Effector memory CD4-positive, alpha-beta T cell (primary cell): ENCODE measurements around the gene SORCS2.

Source experiments
- DNase-seq, 3 donors: peaks; one replicate each; pipeline ENCODE4 v3.0.0-alpha.2; 2020
- H3K27ac ChIP-seq: 2 replicates; pipeline ENCODE4 v1.7.0; 2013; ENCODE audit warnings: mild to moderate bottlenecking, low read length, moderate library complexity; ENCODE audit not compliant: insufficient read depth, poor library complexity, severe bottlenecking
- H3K27me3 ChIP-seq: replicated peaks from 2 replicates; pipeline ENCODE4 v1.7.0; 2013; ENCODE audit warnings: mild to moderate bottlenecking, low read length; ENCODE audit not compliant: insufficient read depth, control insufficient read depth, poor library complexity, severe bottlenecking
- H3K36me3 ChIP-seq: 2 replicates; pipeline ENCODE4 v1.7.0; 2013; ENCODE audit warnings: mild to moderate bottlenecking, low read length, moderate library complexity; ENCODE audit not compliant: control insufficient read depth, insufficient read depth
- H3K4me1 ChIP-seq: 2 replicates; pipeline ENCODE4 v1.7.0; 2013; ENCODE audit warnings: low read length, mild to moderate bottlenecking; ENCODE audit not compliant: control insufficient read depth, insufficient read depth, poor library complexity, severe bottlenecking
- H3K4me3 ChIP-seq: 2 replicates; pipeline ENCODE4 v1.7.0; 2013; ENCODE audit warnings: low read length, low read depth, mild to moderate bottlenecking; ENCODE audit not compliant: insufficient read depth, poor library complexity, severe bottlenecking
- H3K9me3 ChIP-seq: 2 replicates; pipeline ENCODE4 v1.7.0; 2013; ENCODE audit warnings: mild to moderate bottlenecking, low read length, moderate library complexity; ENCODE audit not compliant: control insufficient read depth

Gene SORCS2

DNA sequence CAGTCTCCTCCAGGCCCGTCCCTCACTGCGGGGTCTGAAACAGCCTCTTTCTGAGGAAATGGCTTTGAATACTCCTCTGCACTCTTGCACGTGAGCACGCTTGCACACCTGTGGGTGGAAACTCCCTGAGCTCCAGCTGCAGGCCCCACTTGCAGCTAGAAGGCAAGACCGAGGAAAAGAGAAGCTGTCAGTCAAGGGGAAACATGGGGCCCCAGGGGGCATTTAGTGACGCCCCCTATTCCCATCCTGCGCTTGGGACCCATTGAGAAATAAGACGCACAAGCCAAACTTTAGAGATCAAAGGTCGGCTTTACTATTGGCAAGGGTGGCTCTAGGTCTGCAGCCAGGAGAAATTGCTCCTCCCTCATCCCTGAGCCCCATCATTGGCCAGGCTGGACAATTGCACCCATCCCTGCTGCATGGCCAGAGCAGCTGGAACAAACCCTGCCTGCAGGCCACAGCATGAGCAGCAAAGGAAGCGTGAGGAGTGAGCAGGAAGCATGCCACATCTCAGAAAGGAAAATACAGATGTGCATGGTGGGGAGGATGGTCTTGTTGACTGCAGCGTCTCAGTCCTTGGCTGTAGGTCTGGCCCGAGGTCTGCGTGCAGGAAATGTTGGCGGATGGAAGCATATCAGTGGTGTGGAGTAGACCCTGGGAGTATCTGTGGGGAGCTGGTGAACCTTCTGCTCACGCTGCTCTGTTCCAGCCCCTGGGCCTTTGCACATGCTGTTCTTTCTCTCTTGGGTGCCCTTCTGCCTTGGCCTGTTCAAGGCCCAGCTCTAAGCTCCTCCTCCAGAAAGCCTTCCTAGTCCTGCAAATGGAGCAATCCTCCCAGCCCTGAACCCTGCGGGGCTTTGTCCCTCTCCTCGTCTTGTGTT lies 148.5 kb downstream of the SORCS2 start:
- Histone ChIP-seq H3K9me3 (no peaks in the 10 kb centered on the region), H3K36me3 (no peaks in the 10 kb centered on the region), H3K4me3 (no peak overlapping the region), H3K27me3 (no peaks in the 10 kb centered on the region), H3K4me1 (no peaks in the 10 kb centered on the region), H3K27ac (no peak overlapping the region)
- DNase-seq, result no peak

GRCh38 chr4:7341491-7342222 lies 149.3 kb downstream of the SORCS2 start:
- no peaks in the 10 kb centered on the region for H3K9me3 ChIP-seq

DNA sequence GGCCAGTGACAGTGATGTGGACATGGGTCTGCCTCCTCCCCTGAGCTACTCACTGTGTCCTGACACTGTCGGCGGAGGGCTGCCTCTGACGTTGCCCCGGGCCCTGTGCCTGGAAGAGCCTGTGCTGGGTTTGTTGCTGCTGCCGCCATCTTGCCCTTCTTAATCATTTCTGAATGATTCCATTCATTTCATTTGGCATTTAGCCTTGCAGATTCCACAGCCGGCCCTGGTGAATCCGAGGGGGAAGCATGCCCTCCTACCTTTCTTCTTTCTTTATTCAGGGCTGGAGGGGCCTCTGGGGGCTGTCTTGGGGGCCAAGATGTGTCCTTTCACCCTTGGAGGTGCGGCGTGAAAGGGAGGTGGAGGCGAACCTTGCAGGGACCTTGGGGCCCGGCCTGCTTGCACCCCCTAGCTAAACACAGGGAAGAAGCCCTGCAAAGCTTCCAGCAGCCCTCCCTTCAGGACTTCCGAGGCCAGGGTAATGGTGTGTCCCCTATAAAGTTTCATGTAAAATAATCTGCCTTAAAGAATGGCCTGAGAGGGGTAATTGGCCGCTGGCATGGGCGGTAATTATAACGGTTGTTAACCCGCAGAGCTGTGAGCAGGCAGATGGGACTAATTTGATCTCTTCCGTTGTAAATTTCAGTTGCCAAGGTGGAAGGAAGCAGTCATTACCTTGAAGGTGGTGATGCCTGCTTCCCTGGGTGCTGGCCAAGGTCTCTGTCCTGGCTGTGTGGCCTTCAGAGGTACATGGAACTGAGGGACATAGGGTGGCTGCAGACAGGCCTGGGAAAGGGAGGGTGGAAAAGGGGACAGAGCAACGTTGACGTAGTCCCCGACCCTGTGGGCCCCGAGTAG lies 150.1 kb downstream of the SORCS2 start:
- Histone ChIP-seq H3K27ac (no peak overlapping the region), H3K4me1 (no peaks in the 10 kb centered on the region), H3K9me3 (no peaks in the 10 kb centered on the region), H3K4me3 (no peak overlapping the region), H3K36me3 (no peaks in the 10 kb centered on the region), H3K27me3 (no peaks in the 10 kb centered on the region)
- no peak for DNase-seq

More at GRCh38 chr4:7341491-7342222, 149.3 kb downstream of the SORCS2 start:
- Histone ChIP-seq H3K4me3 (no peak overlapping the region), H3K36me3 (no peaks in the 10 kb centered on the region), H3K27me3 (no peaks in the 10 kb centered on the region), H3K4me1 (no peaks in the 10 kb centered on the region), H3K27ac (no peak overlapping the region)
- no peak for DNase-seq

- no peak overlapping the region for H3K4me3 ChIP-seq
- DNase-seq, result no peak
- H3K36me3 ChIP-seq, result no peaks in the 10 kb centered on the region
- no peaks in the 10 kb centered on the region for H3K4me1 ChIP-seq
- no peak overlapping the region for H3K27ac ChIP-seq
- H3K27me3 ChIP-seq, result no peaks in the 10 kb centered on the region
- no peaks in the 10 kb centered on the region for H3K9me3 ChIP-seq
These were observed 150.8 kb downstream of the SORCS2 start for GRCh38 chr4:7343081-7343655.

- Histone ChIP-seq H3K36me3 (no peaks in the 10 kb centered on the region), H3K9me3 (no peaks in the 10 kb centered on the region), H3K4me1 (no peaks in the 10 kb centered on the region), H3K4me3 (no peak overlapping the region), H3K27ac (no peak overlapping the region), H3K27me3 (no peaks in the 10 kb centered on the region)
- DNase-seq, result no peak
These were observed 151.6 kb downstream of the SORCS2 start for GRCh38 chr4:7343950-7344349.

- no peak overlapping the region for H3K4me3 ChIP-seq
These were observed 152.4 kb downstream of the SORCS2 start for GRCh38 chr4:7344636-7345155.

GRCh38 chr4:7347981-7348380 lies 155.6 kb downstream of the SORCS2 start:
- H3K9me3 ChIP-seq, result no peaks in the 10 kb centered on the region
- no peaks in the 10 kb centered on the region for H3K36me3 ChIP-seq
- H3K27me3 ChIP-seq, result no peaks in the 10 kb centered on the region
- H3K4me1 ChIP-seq, result no peaks in the 10 kb centered on the region
- H3K27ac ChIP-seq, result no peak overlapping the region
- H3K4me3 ChIP-seq, result no peak overlapping the region
- DNase-seq, result no peak

More at GRCh38 chr4:7344636-7345155, 152.4 kb downstream of the SORCS2 start:
- Histone ChIP-seq H3K4me1 (no peaks in the 10 kb centered on the region), H3K9me3 (no peaks in the 10 kb centered on the region), H3K27me3 (no peaks in the 10 kb centered on the region), H3K27ac (no peak overlapping the region), H3K36me3 (no peaks in the 10 kb centered on the region)
- no peak for DNase-seq

GRCh38 chr4:7348946-7349900 lies 156.9 kb downstream of the SORCS2 start:
- Histone ChIP-seq H3K9me3 (no peaks in the 10 kb centered on the region), H3K27ac (no peak overlapping the region), H3K36me3 (no peaks in the 10 kb centered on the region), H3K4me1 (no peaks in the 10 kb centered on the region), H3K4me3 (no peak overlapping the region), H3K27me3 (no peaks in the 10 kb centered on the region)
- DNase-seq, result no peak
